ENCODE data around the gene MAGI3.
"Not testable (repeated sequence)": the region's sequence is repeated elsewhere in the genome, so short reads cannot be mapped to it uniquely, and the experiment has no call there.

DNA sequence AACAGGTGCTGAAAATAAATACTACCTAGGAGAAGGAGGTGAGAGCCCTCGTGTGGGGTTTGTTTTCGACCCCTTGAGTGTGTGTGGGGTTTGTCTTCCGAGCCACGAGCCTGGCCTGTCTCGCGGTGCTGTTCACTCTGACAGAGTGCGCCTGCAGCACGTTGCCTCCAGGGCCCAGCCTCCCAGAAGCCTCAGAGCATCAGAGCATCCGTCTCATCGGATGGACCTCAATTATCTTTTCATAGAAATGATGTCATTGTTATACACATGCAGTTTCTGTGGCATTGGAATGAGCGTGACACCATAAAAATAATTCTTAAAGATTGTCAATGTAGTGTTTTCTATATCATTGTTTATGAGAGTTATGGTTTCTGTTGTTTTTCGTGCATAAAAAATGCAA is 119.5 kb downstream of the MAGI3 start:
- TF ChIP-seq, protein P1, sequence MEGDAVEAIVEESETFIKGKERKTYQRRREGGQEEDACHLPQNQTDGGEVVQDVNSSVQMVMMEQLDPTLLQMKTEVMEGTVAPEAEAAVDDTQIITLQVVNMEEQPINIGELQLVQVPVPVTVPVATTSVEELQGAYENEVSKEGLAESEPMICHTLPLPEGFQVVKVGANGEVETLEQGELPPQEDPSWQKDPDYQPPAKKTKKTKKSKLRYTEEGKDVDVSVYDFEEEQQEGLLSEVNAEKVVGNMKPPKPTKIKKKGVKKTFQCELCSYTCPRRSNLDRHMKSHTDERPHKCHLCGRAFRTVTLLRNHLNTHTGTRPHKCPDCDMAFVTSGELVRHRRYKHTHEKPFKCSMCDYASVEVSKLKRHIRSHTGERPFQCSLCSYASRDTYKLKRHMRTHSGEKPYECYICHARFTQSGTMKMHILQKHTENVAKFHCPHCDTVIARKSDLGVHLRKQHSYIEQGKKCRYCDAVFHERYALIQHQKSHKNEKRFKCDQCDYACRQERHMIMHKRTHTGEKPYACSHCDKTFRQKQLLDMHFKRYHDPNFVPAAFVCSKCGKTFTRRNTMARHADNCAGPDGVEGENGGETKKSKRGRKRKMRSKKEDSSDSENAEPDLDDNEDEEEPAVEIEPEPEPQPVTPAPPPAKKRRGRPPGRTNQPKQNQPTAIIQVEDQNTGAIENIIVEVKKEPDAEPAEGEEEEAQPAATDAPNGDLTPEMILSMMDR (conservative IDR thresholded peaks at IDR 0.05 in 1 of 2, IDR thresholded peaks at IDR 0.05 in 1 of 2; ENCODE audit: low read depth in 1 of 2, low read length in 2 of 2) = not testable (repeated sequence)
- not testable (repeated sequence) for TF ChIP-seq EZH2 (IDR thresholded peaks at IDR 0.05; ENCODE audit: low read length, missing control alignments)
